IMR-90 (cell line): ENCODE results near the gene CPED1. TPM values are rescaled to one million over a fixed set of nuclear protein-coding genes. Genes with fewer than 3 reads are reported as not detected.

Source experiments
- ATAC-seq: fragments of 200-7000 bp; cut with Tn5 transposase; 2 replicates; pipeline ENCODE4 v1.9.1; 2020; ENCODE audit warnings: low read depth, mild to moderate bottlenecking, moderate library complexity
- BruUV-seq: library from RNA; stranded (reverse); fragments of 400-500 nt; replicated peaks from 2 replicates; lab custom pipeline; 2021; lab: Mats Ljungman, UMichigan
- CTCF ChIA-PET: fragments of 300-600 bp; formaldehyde crosslinking; extraction: SDS; loops from one replicate; lab custom pipeline; 2021; ENCODE audit warnings: antibody characterized with exemption; lab: Yijun Ruan, JAX
- POLR2A ChIA-PET: fragments of 300-600 bp; sonication (Branson Sonifier 250); formaldehyde crosslinking; loops from one replicate; lab custom pipeline; 2022; ENCODE audit warnings: antibody characterized with exemption; ENCODE audit not compliant: unreplicated experiment; lab: Charles Lee
- DNase-seq: peaks from one replicate; pipeline ENCODE4 v3.0.0; 2013
- H2AFZ ChIP-seq: replicated peaks from 2 replicates; pipeline ENCODE3; 2013; ENCODE audit warnings: low read length, mild to moderate bottlenecking; ENCODE audit not compliant: poor library complexity
- H2AK5ac ChIP-seq: 2 replicates; pipeline ENCODE4 v1.6.1; 2013; ENCODE audit warnings: low read depth, low read length, inconsistent platforms
- H2AK9ac ChIP-seq: replicated peaks from 2 replicates; pipeline ENCODE3; 2013; ENCODE audit warnings: mild to moderate bottlenecking, low read depth, low read length, moderate library complexity; ENCODE audit not compliant: poor library complexity
- H2BK120ac ChIP-seq: 2 replicates; pipeline ENCODE4 v1.6.1; 2013; ENCODE audit warnings: low read depth, low read length, inconsistent platforms
- H2BK15ac ChIP-seq: 3 replicates; pipeline ENCODE4 v1.6.1; 2013; ENCODE audit warnings: low read depth, low read length, inconsistent platforms
- H2BK20ac ChIP-seq: 2 replicates; pipeline ENCODE4 v1.6.1; 2013; ENCODE audit warnings: low read depth, mild to moderate bottlenecking, inconsistent platforms, low read length, moderate library complexity
- H2BK5ac ChIP-seq: 2 replicates; pipeline ENCODE4 v1.6.1; 2013; ENCODE audit warnings: mild to moderate bottlenecking, low read depth, low read length, inconsistent platforms; ENCODE audit not compliant: poor library complexity, severe bottlenecking
- H3K14ac ChIP-seq: replicated peaks from 2 replicates; pipeline ENCODE4 v1.6.1; 2013; ENCODE audit warnings: low read depth, low read length, inconsistent platforms
- H3K18ac ChIP-seq: 2 replicates; pipeline ENCODE4 v1.6.1; 2013; ENCODE audit warnings: low read depth, low read length, control low read depth
- H3K23ac ChIP-seq: 2 replicates; pipeline ENCODE4 v1.6.1; 2013; ENCODE audit warnings: low read depth, low read length, inconsistent platforms
- H3K27ac ChIP-seq: 2 replicates; pipeline ENCODE4 v1.5.1; 2013; ENCODE audit warnings: mild to moderate bottlenecking, control low read depth, low read length; ENCODE audit not compliant: insufficient read depth
- H3K27me3 ChIP-seq: 2 replicates; pipeline ENCODE4 v1.6.1; 2013; ENCODE audit warnings: low read length; ENCODE audit not compliant: control insufficient read depth, insufficient read depth
- H3K36me3 ChIP-seq: 2 replicates; pipeline ENCODE4 v1.6.1; 2013; ENCODE audit warnings: low read length, mixed read lengths; ENCODE audit not compliant: control insufficient read depth, insufficient read depth
- H3K4ac ChIP-seq: 2 replicates; pipeline ENCODE4 v1.6.1; 2013; ENCODE audit warnings: low read depth, low read length, inconsistent platforms
- H3K4me1 ChIP-seq: 2 replicates; pipeline ENCODE4 v1.6.1; 2013; ENCODE audit warnings: low read length, mixed read lengths; ENCODE audit not compliant: control insufficient read depth, insufficient read depth
- H3K4me2 ChIP-seq: 2 replicates; pipeline ENCODE4 v1.6.1; 2013; ENCODE audit warnings: low read depth, mild to moderate bottlenecking, control low read depth, low read length, moderate library complexity
- H3K4me3 ChIP-seq: 2 replicates; pipeline ENCODE4 v1.5.1; 2013; ENCODE audit warnings: low read depth, mild to moderate bottlenecking, control low read depth, low read length, moderate library complexity; ENCODE audit not compliant: insufficient read depth
- H3K56ac ChIP-seq: 2 replicates; pipeline ENCODE4 v1.6.1; 2013; ENCODE audit warnings: low read length, inconsistent platforms; ENCODE audit not compliant: insufficient read depth; ENCODE audit errors: extremely low read depth
- H3K79me1 ChIP-seq, 2 experiments: 2 replicates each; pipeline ENCODE4 v1.6.1; 2013; ENCODE audit warnings: low read length in 2 of 2, inconsistent platforms in 1 of 2, low read depth in 1 of 2
- H3K9ac ChIP-seq: 2 replicates; pipeline ENCODE4 v1.6.1; 2013; ENCODE audit warnings: low read depth, low read length, control low read depth
- H3K9me1 ChIP-seq: 2 replicates; pipeline ENCODE4 v1.6.1; 2013; ENCODE audit warnings: low read length, inconsistent platforms; ENCODE audit not compliant: insufficient read depth
- H3K9me3 ChIP-seq: 2 replicates; pipeline ENCODE4 v1.6.1; 2013; ENCODE audit warnings: low read length; ENCODE audit not compliant: control insufficient read depth, insufficient read depth
- H4K20me1 ChIP-seq: 2 replicates; pipeline ENCODE4 v1.6.1; 2013; ENCODE audit warnings: low read length, inconsistent platforms; ENCODE audit not compliant: insufficient read depth
- H4K5ac ChIP-seq: 2 replicates; pipeline ENCODE4 v1.6.1; 2013; ENCODE audit warnings: mild to moderate bottlenecking, low read depth, low read length, control low read depth
- H4K8ac ChIP-seq, 2 experiments: 2 replicates each; pipeline ENCODE4 v1.6.1; 2013; ENCODE audit warnings: low read depth in 2 of 2, low read length in 2 of 2, control low read depth in 1 of 2, inconsistent platforms in 1 of 2
- H4K91ac ChIP-seq: 2 replicates; pipeline ENCODE4 v1.6.1; 2013; ENCODE audit warnings: low read depth, low read length, inconsistent platforms; ENCODE audit not compliant: insufficient read depth
- BHLHE40 ChIP-seq: fragments of 150-350 bp; IDR thresholded peaks from 2 replicates; pipeline ENCODE4 v1.6.1; 2016; ENCODE audit warnings: mild to moderate bottlenecking, low read depth, low read length
- CHD1 ChIP-seq: IDR thresholded peaks from 2 replicates; pipeline ENCODE4 v1.6.1; 2012; ENCODE audit warnings: low read depth, low read length, improper control_type of control experiment
- CTCF ChIP-seq: conservative IDR thresholded peaks from 2 replicates; pipeline ENCODE4 v1.5.1; 2012; ENCODE audit warnings: mild to moderate bottlenecking, low read depth, low read length, improper control_type of control experiment
- FOS ChIP-seq: fragments of 150-350 bp; IDR thresholded peaks from 2 replicates; pipeline ENCODE4 v1.6.1; 2016; ENCODE audit warnings: low read depth, low read length
- MXI1 ChIP-seq: IDR thresholded peaks from 2 replicates; pipeline ENCODE4 v1.6.1; 2012; ENCODE audit warnings: low read depth, mild to moderate bottlenecking, low read length, moderate library complexity, borderline replicate concordance
- RFX5 ChIP-seq: IDR thresholded peaks from 2 replicates; pipeline ENCODE4 v1.8.0; 2012; ENCODE audit warnings: low read depth, mild to moderate bottlenecking, low read length, moderate library complexity
- SMC3 ChIP-seq: fragments of 150-350 bp; IDR thresholded peaks from 2 replicates; pipeline ENCODE4 v1.6.1; 2016; ENCODE audit warnings: low read depth, mild to moderate bottlenecking, antibody characterized with exemption, low read length, moderate library complexity
- WGBS, 2 experiments: methylation state at CpG; one replicate each; pipeline versions ENCODE4 v1.1.5 to v1.1.7; 2013; ENCODE audit warnings: missing lambda C conversion rate in 2 of 2; ENCODE audit not compliant: insufficient read length in 1 of 2; ENCODE audit errors: extremely low coverage in 2 of 2; 5-methylcytosine and 5-hydroxymethylcytosine counted together
- dilution Hi-C: fragments of 300-500 bp; cut with HindIII; formaldehyde crosslinking; loops from one replicate; pipeline ENCODE4 v1.14.3; 2018; ENCODE audit warnings: low sequenced_read_pairs; ENCODE audit not compliant: unreplicated experiment
- in situ Hi-C: fragments of 300-500 bp; cut with MboI; formaldehyde crosslinking; loops from 3 replicates; pipeline ENCODE4 v1.14.3; 2019; ENCODE audit warnings: low sequenced_read_pairs, inconsistent platforms, mixed read lengths
- intact Hi-C: fragments of 100-400 bp; cut with micrococcal nuclease; formaldehyde crosslinking; loops from 2 replicates; pipeline ENCODE4 v1.10.0; 2022
- polyA plus RNA-seq, 3 experiments: library from polyadenylated mRNA; depleted of rRNA; stranded (reverse); fragments of >200 nt; gene quantifications; 2 replicates each; pipeline ENCODE4 v1.2.3, GENCODE V29; 2012; ENCODE audit warnings: low replicate concordance in 1 of 3
- total RNA-seq: library from RNA; depleted of rRNA; stranded (reverse); fragments of >200 nt; gene quantifications from 2 replicates; pipeline ENCODE4 v1.2.3, GENCODE V29; 2012

CPED1 gene
- total and polyA plus RNA-seq, 2 of the 4 experiments (the other 2 are of a cell fraction) = 31.2 to 96.8 TPM

DNA sequence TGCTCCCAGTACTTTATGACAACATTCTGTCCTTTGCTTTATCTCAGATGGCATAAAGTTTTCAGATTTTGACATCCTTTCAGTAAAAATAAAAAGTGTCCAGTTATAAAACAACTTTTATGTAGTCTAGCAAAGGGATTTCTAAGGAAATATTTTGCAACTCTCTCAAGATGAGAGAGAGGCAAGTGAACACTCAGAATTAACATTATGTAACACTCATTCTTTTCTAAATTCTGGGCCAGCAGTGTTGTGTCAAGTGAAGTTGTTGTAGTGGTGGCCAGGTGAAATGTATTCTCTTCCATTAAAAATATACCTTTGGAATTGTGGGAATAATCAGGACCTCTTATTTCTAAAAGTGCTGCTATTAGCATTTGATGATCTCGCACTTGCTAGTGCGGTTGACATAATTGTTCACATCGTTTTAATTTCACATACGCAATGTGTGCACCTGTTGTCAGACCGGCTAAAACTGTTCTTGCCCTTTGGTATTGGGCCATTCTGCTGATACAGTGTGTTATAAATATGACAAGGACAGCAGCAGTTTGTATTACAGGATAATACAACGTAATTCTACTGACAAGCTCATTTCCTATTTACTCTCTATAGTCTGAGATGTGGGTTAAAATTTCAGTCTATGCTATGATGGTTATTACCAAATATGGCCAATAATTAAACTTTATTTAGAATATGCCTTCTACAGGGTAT, 23.8 kb downstream of the CPED1 start:
- intact Hi-C loops (no loop called here), dilution Hi-C loops (no loop called here), in situ Hi-C loops (no loop called here)
- H2BK5ac ChIP-seq = no peak overlapping the region
- H2BK120ac ChIP-seq = no peak overlapping the region
- no CpG with 5 or more reads among the region's 6 CpGs for WGBS, 2 experiments
- CTCF ChIA-PET = no interaction called here
- no peak overlapping the region for H2BK15ac ChIP-seq
- no peak overlapping the region for H3K4me2 ChIP-seq
- H3K56ac ChIP-seq = no peak overlapping the region
- H3K14ac ChIP-seq = no peak overlapping the region
- no TSS peak for BruUV-seq
- peaks cover 9% of the 10 kb centered on the region for H3K4me1 ChIP-seq
- H2AK9ac ChIP-seq = no peak overlapping the region
- peaks cover 9% of the 10 kb centered on the region; the same call in 1 of the 2 replicates for H4K20me1 ChIP-seq
- no peak overlapping the region for H3K4me3 ChIP-seq
- peaks cover 2% of the 10 kb centered on the region; the same call in 1 of the 2 replicates for H3K36me3 ChIP-seq
- no peak overlapping the region for H3K4ac ChIP-seq
- H2AK5ac ChIP-seq = no peak overlapping the region
- TF ChIP-seq CHD1 (no peak), RFX5 (no peak), FOS (no peak), MXI1 (no peak), CTCF (no peak), BHLHE40 (no peak), SMC3 (no peak)
- ATAC-seq = no peak
- DNase-seq = no peak
- H3K27me3 ChIP-seq = no peaks in the 10 kb centered on the region
- peaks cover 11% of the 10 kb centered on the region for H3K9me1 ChIP-seq
- no peak overlapping the region for H3K18ac ChIP-seq
- H3K9ac ChIP-seq = no peak overlapping the region
- H3K27ac ChIP-seq = no peak overlapping the region
- H2BK20ac ChIP-seq = no peak overlapping the region
- POLR2A ChIA-PET = no interaction called here
- no peak overlapping the region for H2AFZ ChIP-seq
- no peak overlapping the region for H4K91ac ChIP-seq
- no peaks in the 10 kb centered on the region for H3K9me3 ChIP-seq
- no peak overlapping the region for H4K5ac ChIP-seq
- H3K79me1 ChIP-seq = peaks cover 20 to 67% of the 10 kb centered on the region in 2 experiments
- no peak overlapping the region for H4K8ac ChIP-seq
- H3K23ac ChIP-seq = no peak overlapping the region
